ENCODE data around the gene BMP7.

The BMP7 gene

DNA sequence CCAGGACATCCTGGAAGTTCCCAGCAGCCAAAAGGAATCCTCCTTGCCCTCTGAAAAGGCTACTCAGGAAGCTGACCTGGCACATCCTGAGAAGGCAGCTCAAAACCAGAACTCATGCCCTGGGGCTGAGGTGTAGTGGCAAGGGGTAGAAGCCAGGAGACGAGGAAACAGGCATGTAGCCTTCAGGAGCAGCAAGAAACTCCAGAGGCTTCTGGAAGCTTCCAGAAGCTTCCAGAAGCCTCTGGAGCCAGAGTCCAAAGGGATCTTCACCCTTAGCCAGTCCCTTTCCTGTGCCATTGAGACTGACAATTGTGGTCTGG, 43.9 kb downstream of the BMP7 start:
- H3K4me1 ChIP-seq (ENCODE audit: control insufficient read depth, insufficient read depth, low read length): no peaks in the 10 kb centered on the region
- no peaks in the 10 kb centered on the region for H3K9me3 ChIP-seq (ENCODE audit: control insufficient read depth, insufficient read depth, low read depth, low read length)
- ChIA-PET CTCF (interaction anchor here (2.9 kb wide), 1 partner anchor 110 kb away, joined by 14 read pairs; no protein-coding TSS in a partner anchor), POLR2A (no interaction called here)
- no peak overlapping the region for H3K4me3 ChIP-seq (ENCODE audit: low read depth, low read length)
- H3K27ac ChIP-seq (ENCODE audit: extremely low read depth, low read depth, low read length): no peak overlapping the region
- TF ChIP-seq ZNF138 (tag by site-specific recombination; IDR thresholded peaks at IDR 0.05; ENCODE audit: borderline replicate concordance): no peak
- peaks cover 6 to 34% of the 10 kb centered on the region in 2 experiments; a peak in 2 of 3 replicates for H3K36me3 ChIP-seq (ENCODE audit: control insufficient read depth in 2 of 2, insufficient read depth in 1 of 2, low read length in 2 of 2)

DNA sequence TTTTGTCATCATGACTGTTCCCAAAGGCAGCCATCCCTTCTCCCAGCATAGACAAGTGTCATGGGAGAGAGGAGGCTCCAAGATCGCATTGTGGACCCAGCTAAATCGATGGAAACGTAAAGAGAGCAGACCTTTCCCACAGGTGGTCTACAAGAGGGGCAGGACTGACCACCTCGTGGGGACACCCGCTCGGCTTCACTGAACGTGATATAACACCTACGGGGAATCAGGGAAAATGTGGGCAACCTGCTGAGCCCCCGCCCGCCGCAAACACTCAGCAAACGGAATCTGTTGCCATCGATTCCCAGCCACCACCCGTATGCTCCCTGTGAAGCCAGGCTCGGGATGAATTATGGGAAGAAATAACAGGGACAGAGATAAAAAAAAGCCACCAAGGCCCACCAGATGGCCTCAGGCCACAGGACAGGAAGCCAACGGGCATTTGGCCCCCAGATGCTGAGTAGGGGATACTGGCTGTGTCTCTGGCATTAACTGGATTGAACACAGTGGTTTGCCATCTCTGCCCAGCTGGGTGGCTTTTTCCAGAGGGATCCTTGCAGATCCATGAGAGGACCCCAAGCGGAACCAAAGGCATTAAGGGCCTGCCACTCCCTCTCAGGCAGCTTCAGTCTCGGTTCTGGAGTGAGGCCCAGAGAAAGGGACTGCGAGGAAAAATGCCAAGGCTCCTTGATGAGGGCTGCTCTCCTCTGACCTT, 44.4 kb downstream of the BMP7 start:
- CTCF ChIA-PET: interaction anchor here (1.3 to 2.9 kb wide), 2 partner anchors 51 to 111 kb away, joined by 3 to 14 read pairs; no protein-coding TSS in a partner anchor
- POLR2A ChIA-PET: no interaction called here
- no peak overlapping the region for H3K4me3 ChIP-seq (ENCODE audit: low read depth, low read length)
- peaks cover 6 to 34% of the 10 kb centered on the region in 2 experiments; a peak in 2 of 3 replicates for H3K36me3 ChIP-seq (ENCODE audit: control insufficient read depth in 2 of 2, insufficient read depth in 1 of 2, low read length in 2 of 2)
- no peak overlapping the region for H3K27ac ChIP-seq (ENCODE audit: extremely low read depth, low read depth, low read length)
- no peaks in the 10 kb centered on the region for H3K4me1 ChIP-seq (ENCODE audit: control insufficient read depth, insufficient read depth, low read length)
- no peaks in the 10 kb centered on the region for H3K9me3 ChIP-seq (ENCODE audit: control insufficient read depth, insufficient read depth, low read depth, low read length)
- TF ChIP-seq ZNF223 (tag by site-specific recombination; IDR thresholded peaks at IDR 0.05) (no peak), BCL11A (tag by site-specific recombination; IDR thresholded peaks at IDR 0.05; ENCODE audit: low read depth) (no peak), ZNF302 (tag by site-specific recombination; IDR thresholded peaks at IDR 0.05; ENCODE audit: low read depth) (no peak), ZNF48 (tag by site-specific recombination; IDR thresholded peaks at IDR 0.05) (no peak), ZNF202 (tag by site-specific recombination; IDR thresholded peaks at IDR 0.05; ENCODE audit: borderline replicate concordance) (no peak), ZNF157 (tag by site-specific recombination; IDR thresholded peaks at IDR 0.05) (no peak), ZNF544 (tag by site-specific recombination; IDR thresholded peaks at IDR 0.05) (no peak), ZFP37 (tag by site-specific recombination; IDR thresholded peaks at IDR 0.05) (no peak), KLF8 (tag by site-specific recombination; IDR thresholded peaks at IDR 0.05) (no peak), ZNF596 (tag by site-specific recombination; IDR thresholded peaks at IDR 0.05) (no peak), ZNF514 (tag by site-specific recombination; IDR thresholded peaks at IDR 0.05) (no peak), SP2 (tag by site-specific recombination; IDR thresholded peaks at IDR 0.05) (no peak)
- TF ChIP-seq, protein P1, sequence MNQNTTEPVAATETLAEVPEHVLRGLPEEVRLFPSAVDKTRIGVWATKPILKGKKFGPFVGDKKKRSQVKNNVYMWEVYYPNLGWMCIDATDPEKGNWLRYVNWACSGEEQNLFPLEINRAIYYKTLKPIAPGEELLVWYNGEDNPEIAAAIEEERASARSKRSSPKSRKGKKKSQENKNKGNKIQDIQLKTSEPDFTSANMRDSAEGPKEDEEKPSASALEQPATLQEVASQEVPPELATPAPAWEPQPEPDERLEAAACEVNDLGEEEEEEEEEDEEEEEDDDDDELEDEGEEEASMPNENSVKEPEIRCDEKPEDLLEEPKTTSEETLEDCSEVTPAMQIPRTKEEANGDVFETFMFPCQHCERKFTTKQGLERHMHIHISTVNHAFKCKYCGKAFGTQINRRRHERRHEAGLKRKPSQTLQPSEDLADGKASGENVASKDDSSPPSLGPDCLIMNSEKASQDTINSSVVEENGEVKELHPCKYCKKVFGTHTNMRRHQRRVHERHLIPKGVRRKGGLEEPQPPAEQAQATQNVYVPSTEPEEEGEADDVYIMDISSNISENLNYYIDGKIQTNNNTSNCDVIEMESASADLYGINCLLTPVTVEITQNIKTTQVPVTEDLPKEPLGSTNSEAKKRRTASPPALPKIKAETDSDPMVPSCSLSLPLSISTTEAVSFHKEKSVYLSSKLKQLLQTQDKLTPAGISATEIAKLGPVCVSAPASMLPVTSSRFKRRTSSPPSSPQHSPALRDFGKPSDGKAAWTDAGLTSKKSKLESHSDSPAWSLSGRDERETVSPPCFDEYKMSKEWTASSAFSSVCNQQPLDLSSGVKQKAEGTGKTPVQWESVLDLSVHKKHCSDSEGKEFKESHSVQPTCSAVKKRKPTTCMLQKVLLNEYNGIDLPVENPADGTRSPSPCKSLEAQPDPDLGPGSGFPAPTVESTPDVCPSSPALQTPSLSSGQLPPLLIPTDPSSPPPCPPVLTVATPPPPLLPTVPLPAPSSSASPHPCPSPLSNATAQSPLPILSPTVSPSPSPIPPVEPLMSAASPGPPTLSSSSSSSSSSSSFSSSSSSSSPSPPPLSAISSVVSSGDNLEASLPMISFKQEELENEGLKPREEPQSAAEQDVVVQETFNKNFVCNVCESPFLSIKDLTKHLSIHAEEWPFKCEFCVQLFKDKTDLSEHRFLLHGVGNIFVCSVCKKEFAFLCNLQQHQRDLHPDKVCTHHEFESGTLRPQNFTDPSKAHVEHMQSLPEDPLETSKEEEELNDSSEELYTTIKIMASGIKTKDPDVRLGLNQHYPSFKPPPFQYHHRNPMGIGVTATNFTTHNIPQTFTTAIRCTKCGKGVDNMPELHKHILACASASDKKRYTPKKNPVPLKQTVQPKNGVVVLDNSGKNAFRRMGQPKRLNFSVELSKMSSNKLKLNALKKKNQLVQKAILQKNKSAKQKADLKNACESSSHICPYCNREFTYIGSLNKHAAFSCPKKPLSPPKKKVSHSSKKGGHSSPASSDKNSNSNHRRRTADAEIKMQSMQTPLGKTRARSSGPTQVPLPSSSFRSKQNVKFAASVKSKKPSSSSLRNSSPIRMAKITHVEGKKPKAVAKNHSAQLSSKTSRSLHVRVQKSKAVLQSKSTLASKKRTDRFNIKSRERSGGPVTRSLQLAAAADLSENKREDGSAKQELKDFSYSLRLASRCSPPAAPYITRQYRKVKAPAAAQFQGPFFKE (tag by site-specific recombination; IDR thresholded peaks at IDR 0.05; ENCODE audit: borderline replicate concordance): no peak
- TF ChIP-seq, protein P2, sequence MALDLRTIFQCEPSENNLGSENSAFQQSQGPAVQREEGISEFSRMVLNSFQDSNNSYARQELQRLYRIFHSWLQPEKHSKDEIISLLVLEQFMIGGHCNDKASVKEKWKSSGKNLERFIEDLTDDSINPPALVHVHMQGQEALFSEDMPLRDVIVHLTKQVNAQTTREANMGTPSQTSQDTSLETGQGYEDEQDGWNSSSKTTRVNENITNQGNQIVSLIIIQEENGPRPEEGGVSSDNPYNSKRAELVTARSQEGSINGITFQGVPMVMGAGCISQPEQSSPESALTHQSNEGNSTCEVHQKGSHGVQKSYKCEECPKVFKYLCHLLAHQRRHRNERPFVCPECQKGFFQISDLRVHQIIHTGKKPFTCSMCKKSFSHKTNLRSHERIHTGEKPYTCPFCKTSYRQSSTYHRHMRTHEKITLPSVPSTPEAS (tag by site-specific recombination; IDR thresholded peaks at IDR 0.05): no peak
- TF ChIP-seq, protein P3, sequence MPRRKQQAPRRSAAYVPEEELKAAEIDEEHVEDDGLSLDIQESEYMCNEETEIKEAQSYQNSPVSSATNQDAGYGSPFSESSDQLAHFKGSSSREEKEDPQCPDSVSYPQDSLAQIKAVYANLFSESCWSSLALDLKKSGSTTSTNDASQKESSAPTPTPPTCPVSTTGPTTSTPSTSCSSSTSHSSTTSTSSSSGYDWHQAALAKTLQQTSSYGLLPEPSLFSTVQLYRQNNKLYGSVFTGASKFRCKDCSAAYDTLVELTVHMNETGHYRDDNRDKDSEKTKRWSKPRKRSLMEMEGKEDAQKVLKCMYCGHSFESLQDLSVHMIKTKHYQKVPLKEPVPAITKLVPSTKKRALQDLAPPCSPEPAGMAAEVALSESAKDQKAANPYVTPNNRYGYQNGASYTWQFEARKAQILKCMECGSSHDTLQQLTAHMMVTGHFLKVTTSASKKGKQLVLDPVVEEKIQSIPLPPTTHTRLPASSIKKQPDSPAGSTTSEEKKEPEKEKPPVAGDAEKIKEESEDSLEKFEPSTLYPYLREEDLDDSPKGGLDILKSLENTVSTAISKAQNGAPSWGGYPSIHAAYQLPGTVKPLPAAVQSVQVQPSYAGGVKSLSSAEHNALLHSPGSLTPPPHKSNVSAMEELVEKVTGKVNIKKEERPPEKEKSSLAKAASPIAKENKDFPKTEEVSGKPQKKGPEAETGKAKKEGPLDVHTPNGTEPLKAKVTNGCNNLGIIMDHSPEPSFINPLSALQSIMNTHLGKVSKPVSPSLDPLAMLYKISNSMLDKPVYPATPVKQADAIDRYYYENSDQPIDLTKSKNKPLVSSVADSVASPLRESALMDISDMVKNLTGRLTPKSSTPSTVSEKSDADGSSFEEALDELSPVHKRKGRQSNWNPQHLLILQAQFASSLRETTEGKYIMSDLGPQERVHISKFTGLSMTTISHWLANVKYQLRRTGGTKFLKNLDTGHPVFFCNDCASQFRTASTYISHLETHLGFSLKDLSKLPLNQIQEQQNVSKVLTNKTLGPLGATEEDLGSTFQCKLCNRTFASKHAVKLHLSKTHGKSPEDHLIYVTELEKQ (tag by site-specific recombination; IDR thresholded peaks at IDR 0.05; ENCODE audit: borderline replicate concordance): no peak
- TF ChIP-seq, protein P4, sequence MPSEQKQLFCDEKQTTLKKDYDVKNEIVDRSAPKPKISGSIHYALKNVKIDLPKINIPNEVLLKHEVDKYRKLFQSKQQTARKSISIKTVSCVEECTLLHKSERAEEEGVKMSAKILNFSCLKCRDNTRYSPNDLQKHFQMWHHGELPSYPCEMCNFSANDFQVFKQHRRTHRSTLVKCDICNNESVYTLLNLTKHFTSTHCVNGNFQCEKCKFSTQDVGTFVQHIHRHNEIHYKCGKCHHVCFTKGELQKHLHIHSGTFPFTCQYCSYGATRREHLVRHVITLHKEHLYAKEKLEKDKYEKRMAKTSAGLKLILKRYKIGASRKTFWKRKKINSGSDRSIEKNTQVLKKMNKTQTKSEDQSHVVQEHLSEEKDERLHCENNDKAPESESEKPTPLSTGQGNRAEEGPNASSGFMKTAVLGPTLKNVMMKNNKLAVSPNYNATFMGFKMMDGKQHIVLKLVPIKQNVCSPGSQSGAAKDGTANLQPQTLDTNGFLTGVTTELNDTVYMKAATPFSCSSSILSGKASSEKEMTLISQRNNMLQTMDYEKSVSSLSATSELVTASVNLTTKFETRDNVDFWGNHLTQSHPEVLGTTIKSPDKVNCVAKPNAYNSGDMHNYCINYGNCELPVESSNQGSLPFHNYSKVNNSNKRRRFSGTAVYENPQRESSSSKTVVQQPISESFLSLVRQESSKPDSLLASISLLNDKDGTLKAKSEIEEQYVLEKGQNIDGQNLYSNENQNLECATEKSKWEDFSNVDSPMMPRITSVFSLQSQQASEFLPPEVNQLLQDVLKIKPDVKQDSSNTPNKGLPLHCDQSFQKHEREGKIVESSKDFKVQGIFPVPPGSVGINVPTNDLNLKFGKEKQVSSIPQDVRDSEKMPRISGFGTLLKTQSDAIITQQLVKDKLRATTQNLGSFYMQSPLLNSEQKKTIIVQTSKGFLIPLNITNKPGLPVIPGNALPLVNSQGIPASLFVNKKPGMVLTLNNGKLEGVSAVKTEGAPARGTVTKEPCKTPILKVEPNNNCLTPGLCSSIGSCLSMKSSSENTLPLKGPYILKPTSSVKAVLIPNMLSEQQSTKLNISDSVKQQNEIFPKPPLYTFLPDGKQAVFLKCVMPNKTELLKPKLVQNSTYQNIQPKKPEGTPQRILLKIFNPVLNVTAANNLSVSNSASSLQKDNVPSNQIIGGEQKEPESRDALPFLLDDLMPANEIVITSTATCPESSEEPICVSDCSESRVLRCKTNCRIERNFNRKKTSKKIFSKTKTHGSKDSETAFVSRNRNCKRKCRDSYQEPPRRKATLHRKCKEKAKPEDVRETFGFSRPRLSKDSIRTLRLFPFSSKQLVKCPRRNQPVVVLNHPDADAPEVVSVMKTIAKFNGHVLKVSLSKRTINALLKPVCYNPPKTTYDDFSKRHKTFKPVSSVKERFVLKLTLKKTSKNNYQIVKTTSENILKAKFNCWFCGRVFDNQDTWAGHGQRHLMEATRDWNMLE (tag by site-specific recombination; conservative IDR thresholded peaks at IDR 0.05; ENCODE audit: low read depth): no peak
